Kidney (tissue), 14 donors: ENCODE data around the gene OR8G5. TPM values are rescaled to one million over a fixed set of nuclear protein-coding genes. Genes with fewer than 3 reads are reported as not detected.

Source experiments
- DNase-seq, 5 donors: peaks; one replicate each; pipeline ENCODE4 v3.0.0-alpha.2; 2013 to 2020
- FAIRE-seq: peaks from 2 replicates; lab custom pipeline; 2012; peaks lifted over from hg19 to GRCh38; lab: Jason Lieb, UNC
- H3K27ac ChIP-seq, 2 donors: one replicate each; pipeline ENCODE4 v1.7.0; 2013; ENCODE audit warnings: low read depth in 2 of 2, low read length in 2 of 2, inconsistent platforms in 1 of 2
- H3K27me3 ChIP-seq: one replicate; pipeline ENCODE4 v1.7.1; 2013; ENCODE audit warnings: low read length, inconsistent platforms; ENCODE audit not compliant: control insufficient read depth, insufficient read depth
- H3K36me3 ChIP-seq, 3 donors: one replicate each; pipeline versions ENCODE4 v1.7.0 to v1.7.1; 2013; ENCODE audit warnings: low read length in 3 of 3, control low read depth in 1 of 3, inconsistent platforms in 1 of 3; ENCODE audit not compliant: insufficient read depth in 3 of 3, control insufficient read depth in 2 of 3
- H3K4me1 ChIP-seq, 3 donors: one replicate each; pipeline versions ENCODE4 v1.7.0 to v1.7.1; 2013; ENCODE audit warnings: low read length in 3 of 3, inconsistent platforms in 1 of 3, low read depth in 1 of 3; ENCODE audit not compliant: control insufficient read depth in 2 of 3, insufficient read depth in 2 of 3
- H3K4me3 ChIP-seq, 3 donors: one replicate each; pipeline versions ENCODE4 v1.7.0 to v1.8.1; 2013; ENCODE audit warnings: low read length in 3 of 3, control low read depth in 1 of 3, inconsistent platforms in 1 of 3
- H3K9ac ChIP-seq, 3 donors: one replicate each; pipeline versions ENCODE4 v1.7.0 to v1.7.1; 2013; ENCODE audit warnings: low read length in 3 of 3, control low read depth in 1 of 3, inconsistent platforms in 1 of 3
- H3K9me3 ChIP-seq, 3 donors: one replicate each; pipeline versions ENCODE4 v1.7.0 to v1.7.1; 2013; ENCODE audit warnings: low read length in 3 of 3, control low read depth in 1 of 3, inconsistent platforms in 1 of 3; ENCODE audit not compliant: control insufficient read depth in 2 of 3, insufficient read depth in 1 of 3
- CTCF ChIP-seq: IDR thresholded peaks from 3 replicates; pipeline ENCODE4 v1.5.1; 2012; ENCODE audit warnings: mild to moderate bottlenecking, moderate library complexity, borderline replicate concordance; ENCODE audit not compliant: insufficient read depth; ENCODE audit errors: extremely low read depth
- intact Hi-C: fragments of 100-400 bp; cut with DNase I; formaldehyde crosslinking; loops from one replicate; pipeline ENCODE4 v1.11.1; 2022
- polyA plus RNA-seq: library from polyadenylated mRNA; stranded (reverse); fragments of 350-450 nt; fragmentation: Illumina TruSeq; extraction: RNeasy Lipid Tissue Mini Kit (QIAGEN cat#74804); gene quantifications from one replicate; pipeline ENCODE4 v1.2.3, GENCODE V29; 2014; ENCODE audit warnings: low read depth, low replicate concordance; ENCODE audit not compliant: insufficient read depth
- total RNA-seq: library from RNA; stranded (reverse); fragmentation: NEBNext Ultra II Directional; extraction: Animal tissue kit (Norgen Biotek cat#: 25700); gene quantifications from one replicate; pipeline ENCODE4 v1.2.1, GENCODE V29; 2021
- donor health status: control.
- donor health status: control.
- donor health status: control.
- donor health status: control.
- donor health status: control.
- donor health status: DM: yes; HTN: yes; CAD: no.
- donor health status: Normal renal cell carcinoma (clear cell type).

The OR8G5 gene
- total and polyA plus RNA-seq, 2 donors from 2014 or later = not detected

- H3K27ac ChIP-seq = no peak overlapping the region
- no peak overlapping the region for H3K9ac ChIP-seq
These were observed 17.8 kb downstream of the OR8G5 start for GRCh38 chr11:124274000-124274399.

GRCh38 chr11:124276081-124276480, 19.9 kb downstream of the OR8G5 start:
- DNase-seq = no peak
- Histone ChIP-seq H3K9me3 (no peaks in the 10 kb centered on the region), H3K36me3 (no peaks in the 10 kb centered on the region), H3K4me3 (no peak overlapping the region), H3K27ac (no peak overlapping the region), H3K27me3 (no peaks in the 10 kb centered on the region), H3K9ac (no peak overlapping the region), H3K4me1 (no peaks in the 10 kb centered on the region)
- intact Hi-C loops = no loop called here
- no peak for TF ChIP-seq CTCF
- FAIRE-seq = no peak

More at GRCh38 chr11:124274000-124274399, 17.8 kb downstream of the OR8G5 start:
- no peaks in the 10 kb centered on the region for H3K4me1 ChIP-seq
- no peak overlapping the region for H3K4me3 ChIP-seq
- no peak for FAIRE-seq
- no peaks in the 10 kb centered on the region for H3K36me3 ChIP-seq
- no peak for DNase-seq
- no peaks in the 10 kb centered on the region for H3K9me3 ChIP-seq
- no peaks in the 10 kb centered on the region for H3K27me3 ChIP-seq
- intact Hi-C loops = no loop called here
- TF ChIP-seq CTCF = no peak

- Histone ChIP-seq H3K4me3 (no peak overlapping the region), H3K36me3 (no peaks in the 10 kb centered on the region), H3K27me3 (no peaks in the 10 kb centered on the region), H3K9ac (no peak overlapping the region), H3K4me1 (no peaks in the 10 kb centered on the region), H3K9me3 (no peaks in the 10 kb centered on the region), H3K27ac (no peak overlapping the region)
- FAIRE-seq (no peak), DNase-seq (peak in 1 of 5 donors; percentile 33)
- intact Hi-C loops = no loop called here
- TF ChIP-seq CTCF = no peak
These were observed 21.0 kb downstream of the OR8G5 start for GRCh38 chr11:124277207-124277606.

GRCh38 chr11:124277804-124278203, 21.6 kb downstream of the OR8G5 start:
- Histone ChIP-seq H3K27me3 (no peaks in the 10 kb centered on the region), H3K27ac (no peak overlapping the region), H3K4me3 (no peak overlapping the region), H3K36me3 (no peaks in the 10 kb centered on the region), H3K9ac (no peak overlapping the region), H3K9me3 (no peaks in the 10 kb centered on the region), H3K4me1 (no peaks in the 10 kb centered on the region)
- DNase-seq (peak in 1 of 5 donors; percentile 5), FAIRE-seq (no peak)
- intact Hi-C loops = no loop called here
- TF ChIP-seq CTCF = no peak
